Loucy (cell line): ENCODE measurements around the gene GRIA3.

Experiments used
- CTCF ChIP-seq: fragments of 200-600 bp; sonication (generic); conservative IDR thresholded peaks from 2 replicates; pipeline ENCODE4 v1.5.1; 2014; ENCODE audit warnings: mild to moderate bottlenecking, antibody characterized with exemption, low read length
- EZH2phosphoT487 ChIP-seq: fragments of 200-600 bp; IDR thresholded peaks from 2 replicates; pipeline ENCODE4 v1.6.1; 2018; ENCODE audit warnings: antibody characterized with exemption, mild to moderate bottlenecking, moderate library complexity, borderline replicate concordance

- TF ChIP-seq CTCF (no peak), EZH2phosphoT487 (no peak)
Measured at GRCh38 chrX:123324625-123325024, 140.5 kb downstream of the GRIA3 start.
